CD4-positive, alpha-beta T cell treated with Interferon alpha-2 for 1 hour (primary cell): Measurements from ENCODE around the gene NDST3.

Experiments
- DNase-seq, 2 donors: peaks; one replicate each; pipeline ENCODE4 v3.0.0-alpha.2; 2020 to 2022

NDST3 gene

GRCh38 chr4:118081434-118081833 lies 47.1 kb downstream of the NDST3 start:
- DNase-seq: no peak

DNA sequence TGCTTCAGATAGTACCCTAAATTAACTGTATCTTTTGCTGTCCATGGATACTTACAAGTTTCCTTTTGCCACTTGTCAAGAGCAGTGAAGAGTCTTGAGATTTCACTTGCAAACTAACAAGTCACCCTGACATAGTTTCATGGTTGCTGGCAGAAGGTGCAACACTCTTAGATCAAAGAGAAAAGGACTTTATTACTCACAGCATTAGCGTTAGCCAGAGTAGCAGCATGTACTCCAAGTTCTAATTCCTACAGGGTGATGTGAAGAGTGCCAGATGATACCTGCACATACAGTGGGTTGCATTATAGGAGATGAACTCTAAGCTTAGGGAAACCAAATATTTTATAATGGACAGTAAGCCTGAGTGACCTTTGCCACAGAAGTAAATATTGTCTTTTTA lies 47.9 kb downstream of the NDST3 start:
- no peak for DNase-seq

GRCh38 chr4:118085700-118086099 lies 51.4 kb downstream of the NDST3 start:
- DNase-seq: no peak

DNA sequence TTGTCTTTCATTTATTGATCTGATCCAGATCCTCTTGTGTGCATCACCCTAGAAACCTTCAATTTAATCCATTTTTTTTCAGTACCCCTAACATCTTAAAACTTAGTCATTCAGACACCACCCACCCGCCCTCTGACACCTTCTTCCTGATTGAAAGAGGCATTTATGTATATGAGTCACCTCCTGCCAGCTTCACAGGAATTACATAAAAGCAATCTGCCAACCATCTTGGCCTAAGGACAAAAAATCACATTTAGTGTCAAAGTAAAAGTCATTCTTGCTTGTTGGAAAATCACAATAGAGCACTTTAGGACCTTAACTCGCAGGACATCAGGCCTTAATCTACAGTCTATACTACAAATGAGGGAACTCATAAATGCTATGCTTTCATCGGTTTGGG lies 52.1 kb downstream of the NDST3 start:
- no peak for DNase-seq

DNA sequence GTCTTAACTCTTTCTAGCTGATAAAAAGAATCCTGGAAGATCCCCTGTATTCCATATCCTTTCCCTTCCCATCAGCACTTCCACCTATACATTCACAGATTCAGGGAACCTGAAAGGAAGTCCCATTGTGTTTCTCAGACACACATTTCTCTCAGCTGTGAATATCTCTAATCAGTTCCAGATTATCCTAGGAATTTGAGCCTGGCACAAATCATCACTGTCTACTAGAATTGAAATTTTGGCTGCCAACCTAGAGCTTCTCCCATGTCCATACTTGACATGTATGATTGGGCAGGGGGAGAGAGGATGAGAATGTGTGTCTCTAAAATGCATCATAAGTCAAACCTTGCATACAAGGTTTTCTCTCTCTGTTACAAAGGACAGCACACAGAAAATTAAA lies 53.1 kb downstream of the NDST3 start:
- no peak for DNase-seq

GRCh38 chr4:118099106-118099505 lies 64.8 kb downstream of the NDST3 start:
- DNase-seq: no peak

DNA sequence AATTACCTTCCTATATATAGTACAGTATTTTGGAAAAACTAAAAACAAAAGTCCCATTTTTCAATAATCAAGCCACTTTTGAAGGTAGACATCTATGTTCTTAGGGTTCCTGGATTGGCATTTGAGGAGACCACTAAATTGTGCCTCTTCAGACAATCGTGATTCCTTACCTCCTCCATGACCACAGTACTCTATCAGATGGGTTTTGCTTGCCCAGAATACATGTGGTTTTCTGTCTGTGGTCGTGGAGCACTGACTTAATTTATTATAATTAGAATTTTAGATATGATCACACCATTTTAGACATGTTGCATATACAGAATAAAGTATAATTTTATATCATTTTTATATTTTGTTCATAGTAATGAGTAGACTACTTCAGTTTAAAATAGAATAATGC lies 67.9 kb downstream of the NDST3 start:
- DNase-seq: no peak

DNA sequence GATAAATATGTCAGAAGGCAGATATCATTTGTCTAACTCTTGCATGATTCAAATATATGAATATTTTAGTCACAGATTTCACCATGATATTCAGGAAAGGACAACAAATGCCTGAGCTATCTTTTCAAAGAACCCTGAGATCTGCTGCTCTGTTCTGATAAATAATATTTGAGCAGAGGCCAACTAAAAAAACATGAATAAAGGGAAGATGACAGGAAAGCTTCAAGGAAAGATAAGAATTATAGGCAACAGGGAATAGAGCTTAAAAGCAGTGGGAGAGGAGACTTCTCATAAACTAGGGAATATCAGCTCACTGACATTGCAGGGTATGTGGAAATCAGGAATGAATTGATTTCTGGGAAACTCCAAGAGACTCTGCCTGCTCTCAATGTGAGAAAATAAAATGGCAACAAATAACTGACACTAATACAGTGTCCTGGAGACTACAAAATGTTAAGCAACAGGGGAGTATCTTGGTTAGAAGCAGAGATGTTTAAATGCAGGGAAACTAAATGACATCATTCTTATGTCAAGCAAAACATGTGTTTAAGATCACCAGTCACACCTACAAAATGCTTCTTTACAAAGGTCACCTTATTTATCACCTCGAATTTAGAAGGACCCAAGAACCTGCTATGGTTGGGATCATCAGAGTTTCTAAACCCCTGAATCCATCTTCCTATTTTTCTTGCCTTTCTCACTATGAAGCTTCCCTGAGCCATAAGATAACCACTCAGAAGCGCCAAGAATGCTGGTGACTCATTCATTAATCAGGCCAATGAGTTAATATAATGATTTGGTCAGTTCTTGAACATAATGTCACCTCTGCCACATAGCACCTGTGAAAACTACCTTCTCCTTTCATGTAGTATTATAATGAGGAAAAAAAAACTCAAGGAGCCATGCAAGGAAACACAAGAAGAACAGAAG lies 78.1 kb downstream of the NDST3 start:
- DNase-seq: no peak

DNA sequence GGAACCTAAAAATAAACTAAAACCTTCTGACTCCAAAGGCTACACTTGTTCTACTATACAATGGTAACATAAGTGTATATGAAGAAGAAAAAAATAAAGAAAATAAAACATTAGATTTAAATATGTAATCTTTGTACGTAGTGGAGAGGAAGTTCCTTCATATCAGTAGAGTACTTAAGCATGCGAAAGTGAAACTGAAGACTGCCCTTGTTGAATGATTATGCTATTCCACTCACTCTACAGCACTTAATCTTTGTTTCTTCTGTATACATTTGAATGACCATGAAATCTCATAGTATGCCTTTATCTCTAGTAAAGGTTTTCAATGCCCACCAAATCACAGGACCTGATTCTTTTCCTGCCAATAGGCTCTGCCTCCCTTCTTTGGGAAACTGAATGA lies 78.9 kb downstream of the NDST3 start:
- DNase-seq: no peak

DNA sequence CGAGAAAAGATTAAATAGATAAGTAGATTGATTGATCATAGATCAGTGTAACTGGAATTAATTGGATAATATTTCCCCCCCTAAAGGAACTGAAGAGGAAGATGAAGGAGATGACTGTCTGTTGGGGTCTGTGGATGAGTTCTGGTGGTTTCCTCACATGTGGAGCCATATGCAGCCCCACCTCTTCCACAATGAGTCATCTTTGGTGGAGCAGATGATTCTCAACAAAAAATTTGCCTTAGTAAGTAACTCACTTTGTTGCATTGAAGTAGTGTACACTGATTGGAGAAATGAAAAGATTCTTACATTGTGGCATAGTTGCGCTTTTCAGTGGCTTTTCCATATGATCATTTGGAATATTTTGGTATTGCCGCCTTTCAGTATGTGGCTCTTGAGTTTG lies 80.4 kb downstream of the NDST3 start:
- no peak for DNase-seq

GRCh38 chr4:118120120-118120760 lies 86.0 kb downstream of the NDST3 start:
- DNase-seq: no peak

- DNase-seq: no peak
These were observed 90.7 kb downstream of the NDST3 start for GRCh38 chr4:118124997-118125396.

GRCh38 chr4:118139241-118139640 lies 105.0 kb downstream of the NDST3 start:
- no peak for DNase-seq

DNA sequence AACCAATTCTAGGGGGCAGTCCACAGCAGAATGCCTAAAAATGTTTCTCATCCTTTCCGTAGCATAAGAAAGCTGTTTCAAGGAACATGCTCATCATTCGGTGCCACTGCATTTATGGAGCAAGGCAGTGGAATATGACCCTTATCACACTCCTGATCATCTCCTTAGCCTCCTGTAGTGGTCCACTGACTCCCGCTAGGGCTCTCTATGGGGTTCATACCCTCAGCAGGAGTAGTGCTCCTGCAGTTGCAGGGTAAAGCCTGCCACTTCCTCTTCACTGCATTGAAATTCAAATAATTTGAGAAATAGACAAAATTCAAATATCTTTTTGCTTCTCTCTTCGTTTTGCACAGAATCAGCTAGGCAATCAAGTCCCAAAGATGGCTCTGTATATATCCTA lies 107.0 kb downstream of the NDST3 start:
- DNase-seq: no peak

DNA sequence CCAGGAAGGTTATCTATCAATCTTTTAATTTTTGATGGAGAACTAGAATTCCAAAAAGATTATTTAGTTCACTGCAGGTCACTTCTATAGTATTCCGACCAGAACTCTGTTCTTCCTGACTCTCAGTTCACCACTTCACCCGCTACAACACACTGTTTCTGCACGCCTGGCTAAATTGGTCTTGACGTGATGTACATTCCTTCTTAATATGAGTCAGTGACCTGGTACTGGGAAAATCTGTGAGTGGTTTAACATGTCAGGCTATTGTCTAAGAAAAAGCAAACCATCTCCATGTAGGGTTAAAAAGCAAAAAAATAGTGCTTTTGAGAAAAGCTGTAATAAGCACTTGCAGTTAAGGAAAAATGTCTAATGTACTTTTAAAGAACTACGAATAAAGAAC lies 120.4 kb downstream of the NDST3 start:
- no peak for DNase-seq

GRCh38 chr4:118155516-118155915 lies 121.2 kb downstream of the NDST3 start:
- DNase-seq: no peak

DNA sequence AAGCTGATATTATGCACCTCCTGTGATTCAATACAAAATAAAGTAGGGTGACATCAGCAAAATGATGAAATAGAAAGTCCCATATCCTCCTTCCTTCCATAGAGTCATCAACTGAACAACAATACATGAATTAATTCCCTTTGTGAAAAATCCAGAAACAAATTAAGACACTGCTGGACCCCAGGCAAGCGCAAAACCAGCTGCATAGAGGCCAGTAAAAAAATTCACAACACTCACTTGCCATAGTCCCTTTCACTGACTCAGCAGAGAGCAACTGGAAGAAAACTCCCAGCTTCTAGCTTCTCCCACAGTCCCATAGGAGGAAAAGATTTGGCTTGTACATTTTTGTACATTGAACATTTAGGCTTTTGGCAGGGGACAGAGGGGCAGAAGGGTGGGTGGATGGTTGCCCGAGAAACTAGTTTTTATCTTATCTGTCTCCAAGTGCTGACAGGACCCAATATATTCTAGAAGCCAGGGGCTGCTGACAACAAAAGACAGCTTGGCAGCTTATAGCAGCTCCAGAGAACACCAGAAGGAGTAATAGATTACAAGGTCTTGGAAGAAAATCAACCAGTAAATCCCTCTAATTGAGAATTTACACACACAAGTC lies 124.6 kb downstream of the NDST3 start:
- DNase-seq: no peak

DNA sequence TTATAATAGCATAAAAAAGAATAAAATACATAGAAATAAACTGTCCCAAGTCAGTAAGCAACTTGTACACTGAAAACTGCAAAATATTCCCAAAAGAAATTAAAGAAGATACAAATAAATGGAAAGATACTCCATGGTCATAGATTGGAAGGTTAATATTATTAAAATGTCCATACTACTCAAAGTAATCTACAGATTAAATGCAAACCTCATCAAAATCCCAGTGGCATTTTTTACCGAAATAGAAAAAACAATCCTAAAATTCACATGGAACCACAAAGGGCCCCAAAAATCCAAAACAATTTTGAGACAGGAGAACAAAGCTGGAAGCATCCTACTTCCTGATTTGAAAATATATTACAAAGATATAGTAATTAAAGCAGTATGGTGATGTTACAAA lies 133.0 kb downstream of the NDST3 start:
- no peak for DNase-seq

- DNase-seq: no peak
These were observed 137.1 kb downstream of the NDST3 start for GRCh38 chr4:118171381-118171780.

GRCh38 chr4:118173126-118173525 lies 138.8 kb downstream of the NDST3 start:
- DNase-seq: no peak

GRCh38 chr4:118173956-118174725 lies 139.9 kb downstream of the NDST3 start:
- DNase-seq: no peak

- no peak for DNase-seq
These were observed 141.2 kb downstream of the NDST3 start for GRCh38 chr4:118175506-118175905.

DNA sequence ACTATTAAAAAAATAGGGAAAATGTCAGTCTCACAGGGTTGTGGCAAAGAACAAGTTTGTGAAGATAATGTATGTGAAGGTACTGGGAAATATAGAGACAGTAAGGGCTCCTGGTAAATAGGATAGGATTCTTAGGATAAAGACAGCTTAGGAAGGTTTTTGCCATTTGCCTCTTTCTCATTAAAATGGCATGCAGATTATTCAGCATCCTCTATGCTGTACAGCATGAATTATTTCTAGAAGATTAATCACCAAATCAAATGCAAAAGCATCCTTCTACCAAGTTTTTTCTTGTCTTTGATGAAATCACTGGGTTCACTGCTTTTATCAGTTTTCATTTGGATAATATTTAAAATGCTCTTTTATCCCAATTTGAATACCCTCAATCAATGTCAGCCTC lies 142.8 kb downstream of the NDST3 start:
- no peak for DNase-seq
